GM18526 (cell line): Measurements from ENCODE around the gene CDK17.

Experiments
- POLR2A ChIP-seq: IDR thresholded peaks from 3 replicates; pipeline ENCODE4 v1.6.1; 2011; ENCODE audit not compliant: insufficient read length; ENCODE audit errors: extremely low read depth

Gene CDK17

GRCh38 chr12:96234591-96235483 lies 165.4 kb downstream of the CDK17 start:
- TF ChIP-seq POLR2A = no peak

- TF ChIP-seq POLR2A = no peak
Observed at GRCh38 chr12:96233939-96234461, 166.2 kb downstream of the CDK17 start.

GRCh38 chr12:96233168-96233567 lies 167.1 kb downstream of the CDK17 start:
- no peak for TF ChIP-seq POLR2A

- no peak for TF ChIP-seq POLR2A
Observed at GRCh38 chr12:96230646-96231045, 169.6 kb downstream of the CDK17 start.

- no peak for TF ChIP-seq POLR2A
Observed at GRCh38 chr12:96228566-96229248, 171.5 kb downstream of the CDK17 start.
